GM12891 (cell line): ENCODE data around the gene ABLIM2.

Experiments
- DNase-seq: peaks from one replicate; pipeline ENCODE4 v3.0.0; 2011; ENCODE audit warnings: low spot score; ENCODE audit not compliant: insufficient read length
- FAIRE-seq: peaks from 2 replicates; lab custom pipeline; 2011; peaks lifted over from hg19 to GRCh38; lab: Jason Lieb, UNC
- PAX5 ChIP-seq: IDR thresholded peaks from 2 replicates; pipeline ENCODE4 v1.6.1; 2011; ENCODE audit warnings: low read length, moderate library complexity, mild to moderate bottlenecking; ENCODE audit not compliant: insufficient read depth, severe bottlenecking
- POLR2A ChIP-seq: IDR thresholded peaks from 2 replicates; pipeline ENCODE4 v1.6.1; 2011; ENCODE audit warnings: low read depth, low read length, control low read depth
- POLR2AphosphoS5 ChIP-seq: IDR thresholded peaks from 2 replicates; pipeline ENCODE4 v1.6.1; 2011; ENCODE audit warnings: low read depth, low read length, control low read depth
- POU2F2 ChIP-seq: IDR thresholded peaks from 2 replicates; pipeline ENCODE4 v1.6.1; 2011; ENCODE audit warnings: low read depth, mild to moderate bottlenecking, control low read depth, low read length, moderate library complexity
- SPI1 ChIP-seq: IDR thresholded peaks from 2 replicates; pipeline ENCODE4 v1.6.1; 2011; ENCODE audit warnings: low read depth, low read length, control low read depth
- TAF1 ChIP-seq: IDR thresholded peaks from 2 replicates; pipeline ENCODE4 v1.6.1; 2011; ENCODE audit warnings: low read depth, low read length, control low read depth

Gene ABLIM2

DNA sequence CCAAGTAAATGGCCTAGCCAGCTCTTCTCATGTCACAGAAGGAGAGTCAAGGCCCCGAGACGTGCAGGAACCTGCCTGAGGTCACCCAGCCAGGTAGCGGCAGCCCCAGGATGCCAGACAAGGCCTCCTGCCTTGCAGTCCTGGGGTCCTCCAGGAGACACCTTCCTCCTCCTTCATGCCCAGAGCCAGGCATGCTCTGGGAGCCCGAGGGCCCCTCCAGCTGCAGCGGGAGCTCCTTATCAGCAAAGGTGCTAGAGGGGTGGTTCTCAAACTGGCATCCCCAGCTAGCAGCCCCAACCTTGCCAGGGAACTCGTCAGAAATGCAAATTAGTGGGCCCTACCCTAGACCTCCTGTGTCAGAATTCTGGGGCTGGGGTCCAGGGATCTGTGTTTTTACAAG is 162.7 kb downstream of the ABLIM2 start:
- no peak for DNase-seq
- no peak for TF ChIP-seq POU2F2
- TF ChIP-seq POLR2A: no peak
- no peak for TF ChIP-seq TAF1
- no peak for TF ChIP-seq PAX5
- no peak for FAIRE-seq

DNA sequence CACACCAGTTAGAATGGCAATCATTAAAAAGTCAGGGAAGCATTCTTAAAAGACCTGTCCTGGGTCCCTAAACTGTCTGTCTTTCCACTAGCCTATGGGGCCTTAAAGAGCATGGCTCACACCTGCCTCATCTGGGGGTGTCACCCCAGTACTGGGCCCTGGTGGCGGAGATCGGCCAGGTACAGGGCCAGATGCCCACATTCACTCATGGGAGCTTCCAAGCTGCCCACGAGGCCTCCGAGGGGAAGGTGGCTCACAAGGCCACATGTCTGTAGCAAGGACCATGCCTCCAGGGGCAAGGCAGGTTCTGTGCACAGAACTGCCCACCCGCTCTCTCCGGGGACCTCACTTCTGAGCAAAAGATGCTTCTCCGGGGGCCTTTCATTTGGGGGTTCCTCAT is 163.5 kb downstream of the ABLIM2 start:
- FAIRE-seq (no peak), DNase-seq (no peak)
- TF ChIP-seq PAX5: no peak

DNA sequence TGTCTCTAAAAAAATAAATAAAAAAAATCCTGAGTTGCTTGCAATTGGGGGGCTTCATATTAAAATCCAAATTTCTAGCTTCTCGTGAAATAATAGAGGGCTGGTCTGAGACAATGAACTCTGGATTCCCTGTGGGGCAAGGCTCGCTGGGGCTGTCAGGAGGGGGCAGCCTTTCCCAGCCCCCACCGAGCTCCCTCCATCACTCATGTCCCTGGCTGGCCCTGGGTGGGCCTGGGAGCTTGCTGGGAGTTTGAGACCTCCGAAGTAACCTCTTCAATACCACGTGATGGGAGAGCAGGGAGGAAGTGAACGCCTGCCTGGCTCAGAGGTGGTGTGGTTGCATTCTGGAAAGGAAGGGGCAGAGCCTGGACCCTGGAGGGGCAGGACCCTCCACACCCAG is 164.9 kb downstream of the ABLIM2 start:
- DNase-seq (no peak), FAIRE-seq (no peak)
- TF ChIP-seq TAF1: no peak
- no peak for TF ChIP-seq SPI1

DNA sequence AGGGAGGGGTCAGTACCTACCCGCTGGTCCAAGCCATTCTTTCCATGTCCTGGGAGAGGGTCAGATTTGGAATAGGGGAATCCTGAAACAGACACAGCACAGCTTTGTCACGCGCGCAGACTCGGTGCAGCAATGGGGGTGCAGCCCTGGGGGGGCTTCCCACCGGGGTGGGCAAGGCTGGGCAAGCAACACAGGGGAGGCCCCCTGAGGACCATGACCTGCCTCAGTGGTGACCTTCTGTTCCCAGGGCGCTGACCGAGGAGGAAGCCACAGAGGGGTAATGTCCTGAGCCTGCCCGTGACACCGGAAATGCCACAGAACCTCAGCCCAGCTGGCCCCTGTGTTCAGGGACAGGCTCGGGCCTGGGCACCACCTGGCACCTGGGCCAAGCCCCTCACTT is 165.8 kb downstream of the ABLIM2 start:
- DNase-seq: no peak
- TF ChIP-seq SPI1 (no peak), POLR2A (no peak), PAX5 (no peak), TAF1 (no peak), POU2F2 (no peak), POLR2AphosphoS5 (no peak)
- no peak for FAIRE-seq

DNA sequence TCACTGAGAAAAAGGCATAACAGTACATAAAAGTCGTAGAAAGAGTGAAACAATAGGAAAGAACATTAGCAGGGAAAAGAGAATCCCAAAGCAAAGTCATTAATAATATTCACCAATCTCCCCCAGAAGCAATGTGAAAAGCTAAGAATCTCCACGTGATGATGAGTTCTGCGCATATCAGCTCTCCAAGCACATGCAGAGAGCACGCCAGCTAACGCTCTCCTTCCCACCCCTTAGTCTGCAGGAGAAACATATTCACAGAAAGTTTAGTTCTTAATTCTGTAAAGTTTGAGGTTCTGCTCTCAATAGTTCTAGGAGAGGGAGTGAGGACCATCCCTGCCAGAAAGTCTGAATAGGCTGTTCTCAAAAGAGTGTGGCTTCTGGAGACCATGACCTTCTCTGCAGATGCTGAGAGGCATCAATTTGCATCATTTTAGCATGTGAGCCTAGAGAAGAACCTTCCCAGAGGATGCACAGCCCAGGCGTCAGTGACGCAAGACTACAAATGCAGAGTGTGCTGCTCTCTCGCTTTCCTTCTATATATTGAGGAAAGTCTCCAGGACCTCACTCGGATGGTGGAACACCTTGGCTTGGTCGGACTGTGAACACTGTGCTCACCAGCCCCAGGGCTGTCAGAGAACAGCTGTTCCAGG is 167.7 kb downstream of the ABLIM2 start:
- TF ChIP-seq SPI1: no peak
- TF ChIP-seq TAF1: no peak
- TF ChIP-seq POLR2A: no peak
- no peak for TF ChIP-seq POLR2AphosphoS5
- no peak for TF ChIP-seq PAX5
- TF ChIP-seq POU2F2: no peak
- FAIRE-seq (no peak), DNase-seq (no peak)

DNA sequence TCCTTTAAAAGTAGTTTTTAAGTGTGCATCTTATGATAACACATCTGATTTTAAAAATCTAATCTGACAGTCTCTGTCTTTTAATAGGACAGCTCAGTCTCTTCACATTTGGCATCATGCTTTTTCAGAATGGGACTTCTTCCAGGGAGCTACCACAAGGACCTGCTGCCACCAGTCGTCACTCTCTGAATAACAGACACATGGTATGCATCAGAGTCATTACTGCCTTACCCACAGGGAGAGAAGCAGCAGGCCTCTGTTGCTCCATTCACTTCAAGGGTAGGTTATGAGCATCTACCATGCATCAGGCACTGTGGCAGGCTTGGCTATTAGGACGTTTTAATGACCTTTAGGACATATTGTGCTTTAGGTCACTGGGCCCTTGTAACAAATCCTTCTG is 169.0 kb downstream of the ABLIM2 start:
- DNase-seq (no peak), FAIRE-seq (no peak)
- TF ChIP-seq PAX5 (no peak), POU2F2 (no peak), POLR2A (no peak), TAF1 (no peak), SPI1 (no peak), POLR2AphosphoS5 (no peak)

DNA sequence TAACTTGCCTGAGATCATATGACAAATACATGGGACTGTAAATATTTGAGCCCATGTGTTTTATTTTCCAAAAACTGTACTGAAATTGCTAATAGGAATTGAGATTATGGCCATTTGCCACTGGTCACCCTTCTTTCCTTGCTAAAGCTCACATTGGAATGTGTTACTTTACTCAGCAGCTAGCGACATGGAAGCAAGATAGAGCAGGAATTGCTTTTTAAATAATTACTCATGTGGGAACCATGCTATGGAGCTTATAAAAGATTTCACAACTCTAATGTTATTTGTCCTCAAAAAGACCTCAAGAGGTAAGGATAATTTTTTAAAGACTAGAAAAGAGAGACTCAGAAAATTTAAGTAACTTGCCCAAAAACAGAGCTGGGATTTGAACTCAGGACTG is 170.2 kb downstream of the ABLIM2 start:
- DNase-seq (no peak), FAIRE-seq (no peak)
- TF ChIP-seq TAF1 (no peak), POLR2AphosphoS5 (no peak), PAX5 (no peak), POU2F2 (no peak), SPI1 (no peak), POLR2A (no peak)

DNA sequence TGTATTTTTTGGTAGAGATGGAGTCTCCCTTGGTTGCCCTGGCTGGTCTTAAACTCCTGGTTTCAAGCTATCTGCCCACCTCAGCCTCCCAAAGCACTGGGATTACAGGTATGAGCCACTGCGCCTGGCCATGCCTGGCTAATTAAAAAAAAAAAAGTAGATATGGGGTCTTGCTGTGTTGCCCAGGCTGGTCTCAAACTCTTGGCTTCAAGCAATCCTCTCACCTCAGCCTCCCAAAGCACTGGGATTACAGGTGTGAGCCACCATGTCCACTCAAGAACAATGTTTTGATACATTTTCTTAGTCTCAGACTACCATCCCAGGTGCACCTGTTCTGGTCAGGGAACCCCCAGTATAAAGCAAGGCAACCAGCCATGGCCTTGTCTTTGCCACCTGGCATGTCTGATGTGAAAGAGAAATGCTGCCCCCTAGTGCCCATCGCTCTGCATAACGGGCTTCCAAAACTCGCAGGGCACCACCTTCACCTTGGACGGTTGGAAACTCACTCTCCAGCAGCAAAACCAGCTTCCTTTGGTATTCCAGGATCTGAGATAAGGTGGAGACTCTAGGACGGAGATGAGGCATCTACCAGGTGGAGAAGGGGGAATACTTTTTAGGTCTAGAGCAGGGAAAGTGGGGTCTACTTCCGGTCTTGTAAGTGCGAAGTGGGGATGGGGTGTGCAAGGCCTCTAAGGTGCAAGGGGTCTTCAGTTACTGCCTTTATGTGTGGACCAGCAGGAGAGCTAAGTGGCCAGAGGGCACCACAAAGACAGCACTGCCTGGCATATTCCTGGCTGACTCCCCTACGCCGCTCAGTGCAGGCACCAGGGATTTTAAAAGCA is 171.2 kb downstream of the ABLIM2 start:
- TF ChIP-seq TAF1 (no peak), POU2F2 (peak; percentile 73; the same call in 1 of the 2 replicates)
- peak; percentile 75 for DNase-seq
- peak; percentile 92 for FAIRE-seq

DNA sequence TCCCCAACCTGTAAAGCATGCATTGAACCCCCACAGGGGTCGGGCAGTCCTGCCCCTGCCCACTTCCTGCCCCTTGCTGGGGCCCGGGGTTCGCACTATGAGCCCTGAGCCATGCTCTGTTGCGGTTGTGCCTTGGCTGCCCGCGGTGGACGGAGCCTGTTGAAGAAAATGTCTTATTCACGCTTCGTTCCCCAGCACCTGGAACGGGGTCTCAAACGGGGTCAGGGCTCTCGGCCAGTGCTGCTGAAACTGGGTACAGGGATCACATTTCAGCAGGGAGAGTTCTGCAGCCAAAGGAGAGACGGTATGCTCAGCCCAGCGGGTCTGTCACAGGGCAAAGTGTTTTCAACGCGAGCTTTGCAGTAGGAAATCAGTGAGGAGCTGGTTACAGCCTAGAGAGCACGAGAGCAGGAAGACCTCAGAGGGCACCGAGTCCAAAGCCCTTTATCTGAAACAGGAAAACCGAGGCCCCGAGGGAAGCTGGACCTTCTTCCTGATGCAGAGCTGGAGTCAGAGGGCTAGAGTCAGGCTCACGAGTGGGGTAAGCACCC is 172.6 kb downstream of the ABLIM2 start:
- DNase-seq: no peak
- TF ChIP-seq POU2F2: no peak
- TF ChIP-seq TAF1: no peak
- no peak for TF ChIP-seq POLR2AphosphoS5
- TF ChIP-seq POLR2A: no peak
- no peak for TF ChIP-seq SPI1
- no peak for TF ChIP-seq PAX5

DNA sequence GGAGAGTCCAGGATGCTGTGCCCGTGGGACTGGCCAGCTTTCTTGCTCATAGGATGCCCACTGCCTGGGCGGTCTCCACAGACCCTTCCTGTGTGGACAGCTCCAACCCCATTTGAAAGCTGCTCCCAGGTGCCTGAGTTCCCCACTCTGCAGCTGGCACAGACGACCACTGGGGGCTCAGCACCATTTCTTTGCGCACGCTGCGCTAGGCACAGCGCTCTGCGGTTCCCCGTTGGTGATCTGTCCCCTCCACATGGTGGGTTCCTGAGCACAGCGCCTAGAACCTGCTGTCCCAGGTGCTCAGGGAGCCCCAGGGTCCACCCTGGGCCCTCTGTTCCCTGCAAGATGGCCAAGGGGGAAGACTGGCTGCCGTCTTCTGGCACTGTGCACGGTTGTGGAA is 173.5 kb downstream of the ABLIM2 start:
- FAIRE-seq: no peak
- no peak for DNase-seq
- no peak for TF ChIP-seq TAF1
- no peak for TF ChIP-seq POLR2A
- TF ChIP-seq PAX5: no peak
- no peak for TF ChIP-seq SPI1
- no peak for TF ChIP-seq POU2F2
- no peak for TF ChIP-seq POLR2AphosphoS5

More for the DNA sequence above, 172.6 kb downstream of the ABLIM2 start:
- no peak for FAIRE-seq
